Activated CD4-positive, alpha-beta T cell treated with anti-CD3 and anti-CD28 coated beads, Interleukin-2, amount 50 U/mL, for 16 hours (primary cell): ENCODE measurements around the gene TTLL11.
A peak's percentile ranks its signal among the peaks of the same experiment; 100 is the strongest.

Experiments
- DNase-seq: peaks from one replicate; pipeline ENCODE4 v3.0.0-alpha.2; 2020

TTLL11 gene

DNA sequence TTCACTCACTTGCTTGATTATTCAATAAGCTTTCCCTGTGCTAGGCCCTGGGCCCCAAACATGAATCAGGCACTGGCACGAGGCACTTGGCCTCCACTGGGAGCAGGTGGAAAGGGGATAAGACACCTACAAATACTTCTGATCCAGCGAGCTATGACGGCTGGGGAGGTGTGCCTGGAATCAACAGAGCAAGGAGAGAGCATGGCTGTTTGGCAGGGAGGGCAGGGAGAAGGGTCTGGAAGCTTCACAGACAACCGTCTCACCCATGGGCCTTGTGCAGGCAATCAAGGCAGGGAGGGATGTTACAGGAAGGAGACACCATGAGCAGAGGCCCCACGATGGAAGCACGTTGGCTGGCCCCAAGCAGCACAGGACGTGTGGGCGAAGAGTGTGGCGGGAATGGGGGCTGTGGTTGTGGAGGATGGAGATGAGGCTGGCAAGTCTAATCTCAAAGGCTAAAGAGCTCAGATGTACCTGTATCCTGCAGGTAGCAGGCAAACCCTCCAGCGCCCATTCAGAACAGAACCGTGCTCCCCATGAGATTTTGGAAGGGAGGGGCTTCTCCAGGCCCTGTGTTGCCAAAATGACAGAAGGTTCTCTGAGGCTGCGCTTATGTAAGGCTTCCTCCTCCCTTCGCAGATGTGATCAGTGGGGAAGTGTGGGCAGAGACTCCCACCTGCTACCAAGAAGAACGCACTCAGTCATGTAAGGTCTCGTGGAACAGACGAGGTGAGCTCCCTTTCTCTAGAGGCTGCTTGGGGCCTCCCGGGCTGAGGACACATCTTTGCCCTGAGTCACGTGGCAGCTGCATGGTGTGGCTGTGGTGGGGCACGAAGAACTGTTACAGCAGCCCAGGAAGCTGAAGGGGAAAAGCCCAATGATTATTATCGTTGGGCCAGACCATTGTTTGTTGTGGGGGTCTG, 252.0 kb downstream of the TTLL11 start:
- no peak for DNase-seq

- DNase-seq, result peak; percentile 65
These were observed 253.2 kb downstream of the TTLL11 start for GRCh38 chr9:121839726-121840500.

GRCh38 chr9:121838746-121839669, 254.1 kb downstream of the TTLL11 start:
- no peak for DNase-seq

DNA sequence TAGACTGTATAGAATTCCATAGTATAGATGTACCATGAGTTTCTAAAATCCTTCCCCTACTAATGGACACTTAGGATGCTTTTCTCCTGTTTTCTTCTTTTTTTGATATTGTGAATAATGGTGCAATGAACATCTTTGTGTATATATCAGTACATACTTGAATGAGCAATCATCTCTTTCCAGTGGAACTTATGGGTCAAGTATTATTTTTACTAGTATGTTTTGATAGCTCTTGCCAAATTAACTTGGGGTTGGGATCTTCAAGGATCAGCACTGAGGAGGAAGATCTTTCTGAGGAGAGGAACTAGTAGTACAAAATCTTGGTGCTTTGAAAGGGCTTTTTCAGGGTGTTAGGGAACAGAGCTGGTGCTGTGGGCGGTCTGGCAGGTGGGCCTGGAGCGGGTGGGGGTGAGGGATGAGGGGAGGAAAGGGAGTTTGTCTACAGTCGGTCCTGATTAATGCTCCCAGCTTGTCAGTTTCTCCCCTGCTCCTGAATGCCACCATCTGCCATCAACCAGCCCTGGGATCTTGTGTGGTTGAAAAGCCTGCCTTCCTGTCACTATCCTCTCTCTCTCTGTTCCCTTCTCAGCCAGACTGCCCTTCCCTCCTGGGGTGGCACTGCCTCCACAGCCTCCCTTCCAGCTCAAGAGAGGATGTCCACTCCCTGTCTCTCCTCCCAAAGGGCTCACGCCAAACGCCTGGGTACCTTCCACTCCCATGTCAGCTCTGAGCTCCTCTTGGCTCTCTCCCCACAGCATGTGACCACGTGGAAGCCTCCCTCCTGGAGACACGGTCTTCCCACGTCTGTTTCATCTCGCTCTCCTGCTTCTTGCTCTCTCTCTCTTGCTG, 255.8 kb downstream of the TTLL11 start:
- no peak for DNase-seq

DNA sequence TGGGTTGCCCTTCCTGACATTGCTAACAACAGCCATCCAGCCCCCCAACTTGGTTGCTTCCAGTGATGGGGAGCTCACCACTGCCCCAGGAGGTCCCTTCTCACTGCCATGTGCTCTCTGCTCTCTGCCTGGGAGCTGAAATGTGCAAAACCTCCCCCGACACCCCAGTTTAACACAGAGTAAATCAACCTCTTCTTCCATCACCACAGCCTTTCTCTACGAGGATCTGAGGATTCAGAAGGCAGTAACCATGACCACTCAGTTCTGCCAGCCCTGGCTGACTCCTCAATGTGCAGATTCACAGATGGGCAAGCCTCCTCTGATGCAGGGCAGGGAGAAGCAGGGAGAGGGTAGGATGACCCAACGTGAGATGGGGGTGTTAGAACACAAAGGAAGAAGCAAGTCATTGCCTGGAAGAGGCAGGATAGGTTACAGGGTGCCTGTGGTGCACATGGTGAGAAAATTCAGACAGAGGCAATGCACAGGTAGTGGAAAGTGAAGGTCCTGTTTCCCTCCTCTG, 256.7 kb downstream of the TTLL11 start:
- no peak for DNase-seq

DNA sequence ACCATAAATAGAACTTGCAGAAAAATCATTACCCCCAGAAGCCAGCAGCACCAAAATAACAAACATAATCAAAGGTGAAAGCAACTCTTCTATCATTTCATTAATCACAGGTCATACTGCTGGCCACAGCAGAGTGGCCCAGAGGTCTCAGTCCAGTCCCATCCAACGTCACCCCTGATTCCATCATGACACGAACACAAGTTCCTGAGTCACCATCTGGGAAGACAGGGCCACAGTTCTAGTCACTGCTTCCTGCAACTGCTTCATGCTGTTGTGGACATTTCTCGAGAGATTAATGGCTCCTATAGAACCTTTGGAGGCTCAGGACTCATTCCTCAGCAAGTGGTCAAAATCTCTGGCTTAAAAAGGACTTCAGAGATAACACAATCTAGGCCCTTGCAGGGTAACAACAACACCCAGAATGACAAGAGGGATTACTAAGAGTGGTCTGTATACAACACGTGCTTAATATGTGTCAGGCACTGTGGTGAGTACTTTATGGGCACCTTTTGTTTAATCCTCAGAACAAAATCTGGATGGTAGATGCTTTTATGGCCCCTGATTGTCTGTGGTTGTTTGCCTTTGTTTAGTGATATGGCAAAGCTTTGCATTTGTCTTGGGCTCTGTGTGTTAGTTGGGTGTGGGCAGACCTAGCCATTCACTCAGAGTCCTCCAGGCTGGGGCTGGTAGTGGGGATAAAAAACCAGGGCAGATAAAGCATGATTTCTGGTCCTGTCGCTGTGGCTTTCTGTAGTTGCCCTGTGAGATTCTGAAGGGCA, 257.3 kb downstream of the TTLL11 start:
- DNase-seq, result no peak

GRCh38 chr9:121833061-121833460, 260.0 kb downstream of the TTLL11 start:
- no peak for DNase-seq

- DNase-seq, result no peak
These were observed 261.2 kb downstream of the TTLL11 start for GRCh38 chr9:121831869-121832268.

- DNase-seq, result no peak
These were observed 262.5 kb downstream of the TTLL11 start for GRCh38 chr9:121830441-121831140.

DNA sequence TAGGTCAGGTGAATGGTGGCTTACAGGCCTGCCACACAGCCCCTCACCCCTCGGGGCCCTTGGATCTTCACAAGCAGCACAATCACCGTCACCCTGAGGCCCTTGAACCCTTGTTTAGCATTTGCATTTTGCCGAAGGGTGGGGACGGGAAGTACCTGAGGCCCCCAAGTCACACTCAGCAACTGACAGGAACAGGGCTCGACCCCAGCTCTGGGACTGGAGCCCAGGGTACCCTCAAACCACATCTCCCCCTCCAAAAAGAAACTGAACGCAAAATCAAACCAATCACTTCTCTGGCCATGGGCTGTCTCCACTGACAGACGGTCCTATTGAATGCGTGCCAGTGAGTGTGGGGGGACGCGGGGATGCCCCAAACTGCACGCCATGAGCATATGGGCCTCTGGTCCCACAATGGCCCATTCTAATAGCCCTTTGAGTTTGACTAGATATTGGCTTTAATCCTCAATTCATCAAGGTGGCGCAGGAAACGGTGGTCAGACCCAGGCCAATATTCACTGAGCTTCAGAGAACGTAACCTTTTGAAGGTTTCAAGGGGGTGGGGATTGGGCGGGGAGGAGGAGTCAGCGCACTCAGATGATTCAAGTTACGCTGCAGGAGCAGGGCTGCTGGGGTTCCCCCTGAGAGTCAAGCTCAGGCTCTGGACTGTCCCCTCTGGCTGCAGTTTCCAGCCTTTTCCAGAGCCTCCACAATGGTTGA, 265.7 kb downstream of the TTLL11 start:
- DNase-seq, result no peak

DNA sequence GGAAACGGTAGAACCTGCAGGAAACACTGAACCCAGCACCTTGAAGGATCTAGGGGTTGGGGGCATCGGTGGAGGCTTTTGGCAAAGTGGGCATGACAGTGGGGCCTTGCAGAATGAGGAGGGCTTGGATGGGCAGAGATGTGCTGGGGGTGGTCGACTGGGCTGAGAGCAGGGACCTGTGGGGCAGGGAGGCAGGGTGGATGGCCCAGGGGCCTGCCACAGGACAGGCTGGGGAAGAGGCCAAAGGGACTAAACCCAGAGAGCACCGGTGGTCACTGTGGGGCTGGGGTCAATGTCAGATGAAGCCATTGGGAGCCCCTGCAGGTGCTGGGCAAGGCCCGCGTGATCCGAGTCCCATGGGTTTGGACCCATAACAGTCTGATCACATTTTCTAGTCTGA, 266.4 kb downstream of the TTLL11 start:
- no peak for DNase-seq

DNA sequence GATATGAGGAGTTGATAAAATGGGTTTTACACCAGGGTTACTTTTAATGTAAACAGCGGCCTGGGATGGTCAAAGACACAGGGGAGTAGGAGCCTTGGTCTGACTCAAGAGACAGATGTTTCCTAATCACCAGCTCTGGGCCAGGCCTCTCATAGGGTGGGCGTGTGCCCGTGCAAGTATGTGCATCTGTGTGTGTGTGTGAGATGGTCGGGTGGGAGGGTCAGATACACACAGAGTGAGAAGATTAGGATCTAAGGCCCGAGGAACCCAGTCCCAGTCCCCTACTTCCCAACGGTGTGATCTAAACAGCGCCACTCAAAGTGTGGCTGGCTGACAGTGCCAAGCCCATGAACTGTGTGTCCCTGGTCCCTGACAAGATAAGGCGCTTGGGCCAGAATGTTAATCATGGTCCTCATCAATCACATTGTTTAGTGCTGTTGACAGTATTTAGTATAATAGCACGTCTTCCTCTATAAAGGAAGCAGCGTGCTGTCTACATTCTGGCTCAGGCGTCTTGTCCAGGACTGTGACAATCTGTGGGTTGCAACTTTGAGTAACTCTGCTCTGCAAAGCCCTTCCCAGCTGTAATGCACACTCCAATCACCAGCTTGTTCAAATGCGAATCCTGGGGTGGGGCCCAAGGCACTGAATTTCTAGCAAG, 267.9 kb downstream of the TTLL11 start:
- DNase-seq, result no peak

DNA sequence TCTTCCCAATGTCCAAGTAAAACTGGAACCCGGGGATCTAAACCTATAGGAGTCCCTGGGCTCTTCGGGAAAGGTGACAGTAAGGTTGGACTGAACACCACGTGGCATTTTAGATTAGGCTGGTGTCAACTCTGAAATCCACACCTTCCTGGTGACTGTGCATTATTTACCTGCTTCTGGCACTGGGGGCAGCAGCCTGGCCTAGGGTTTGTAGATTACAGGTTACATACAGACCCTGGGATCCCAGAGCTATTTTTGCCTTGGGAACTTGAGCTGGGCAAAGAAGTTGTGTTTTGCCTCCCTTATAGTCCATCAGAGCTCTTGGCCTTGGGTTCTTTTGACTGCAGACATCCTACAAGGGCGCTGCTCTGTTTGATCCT, 268.5 kb downstream of the TTLL11 start:
- DNase-seq, result no peak

GRCh38 chr9:121823451-121824169, 269.5 kb downstream of the TTLL11 start:
- DNase-seq, result no peak

- DNase-seq, result no peak
These were observed 270.7 kb downstream of the TTLL11 start for GRCh38 chr9:121822093-121823085.

DNA sequence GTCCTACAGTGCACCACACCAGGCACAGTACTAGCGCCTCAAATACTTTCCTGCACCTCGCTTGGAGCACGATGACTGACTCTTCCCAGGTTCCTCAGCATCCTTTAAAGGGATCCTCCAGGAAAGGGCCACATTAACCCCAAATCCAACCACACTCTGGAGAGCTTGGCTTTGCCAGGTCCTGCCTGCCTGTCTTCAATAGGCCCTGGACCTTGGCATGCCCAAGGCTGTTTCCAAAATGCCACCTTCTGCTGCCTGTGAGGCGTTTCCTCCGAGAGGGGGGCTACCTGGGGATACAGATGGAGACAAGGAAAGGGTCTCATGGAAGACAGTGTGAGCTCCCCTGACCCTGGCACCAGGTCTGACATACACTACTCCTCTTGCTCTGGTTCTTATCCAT, 271.8 kb downstream of the TTLL11 start:
- DNase-seq, result no peak
